IMR-90 (cell line): ENCODE data around the gene CDHR3. TPM values are rescaled to one million over a fixed set of nuclear protein-coding genes. Genes with fewer than 3 reads are reported as not detected.

ENCODE experiments used
- ATAC-seq: fragments of 200-7000 bp; cut with Tn5 transposase; 2 replicates; pipeline ENCODE4 v1.9.1; 2020; ENCODE audit warnings: low read depth, mild to moderate bottlenecking, moderate library complexity
- BruUV-seq: library from RNA; stranded (reverse); fragments of 400-500 nt; replicated peaks from 2 replicates; lab custom pipeline; 2021; lab: Mats Ljungman, UMichigan
- CTCF ChIA-PET: fragments of 300-600 bp; formaldehyde crosslinking; extraction: SDS; loops from one replicate; lab custom pipeline; 2021; ENCODE audit warnings: antibody characterized with exemption; lab: Yijun Ruan, JAX
- POLR2A ChIA-PET: fragments of 300-600 bp; sonication (Branson Sonifier 250); formaldehyde crosslinking; loops from one replicate; lab custom pipeline; 2022; ENCODE audit warnings: antibody characterized with exemption; ENCODE audit not compliant: unreplicated experiment; lab: Charles Lee
- DNase-seq: peaks from one replicate; pipeline ENCODE4 v3.0.0; 2013
- H2AFZ ChIP-seq: replicated peaks from 2 replicates; pipeline ENCODE3; 2013; ENCODE audit warnings: low read length, mild to moderate bottlenecking; ENCODE audit not compliant: poor library complexity
- H2AK5ac ChIP-seq: 2 replicates; pipeline ENCODE4 v1.6.1; 2013; ENCODE audit warnings: low read depth, low read length, inconsistent platforms
- H2AK9ac ChIP-seq: replicated peaks from 2 replicates; pipeline ENCODE3; 2013; ENCODE audit warnings: mild to moderate bottlenecking, low read depth, low read length, moderate library complexity; ENCODE audit not compliant: poor library complexity
- H2BK120ac ChIP-seq: 2 replicates; pipeline ENCODE4 v1.6.1; 2013; ENCODE audit warnings: low read depth, low read length, inconsistent platforms
- H2BK15ac ChIP-seq: 3 replicates; pipeline ENCODE4 v1.6.1; 2013; ENCODE audit warnings: low read depth, low read length, inconsistent platforms
- H2BK20ac ChIP-seq: 2 replicates; pipeline ENCODE4 v1.6.1; 2013; ENCODE audit warnings: low read depth, mild to moderate bottlenecking, inconsistent platforms, low read length, moderate library complexity
- H2BK5ac ChIP-seq: 2 replicates; pipeline ENCODE4 v1.6.1; 2013; ENCODE audit warnings: mild to moderate bottlenecking, low read depth, low read length, inconsistent platforms; ENCODE audit not compliant: poor library complexity, severe bottlenecking
- H3K14ac ChIP-seq: replicated peaks from 2 replicates; pipeline ENCODE4 v1.6.1; 2013; ENCODE audit warnings: low read depth, low read length, inconsistent platforms
- H3K18ac ChIP-seq: 2 replicates; pipeline ENCODE4 v1.6.1; 2013; ENCODE audit warnings: low read depth, low read length, control low read depth
- H3K23ac ChIP-seq: 2 replicates; pipeline ENCODE4 v1.6.1; 2013; ENCODE audit warnings: low read depth, low read length, inconsistent platforms
- H3K27ac ChIP-seq: 2 replicates; pipeline ENCODE4 v1.5.1; 2013; ENCODE audit warnings: mild to moderate bottlenecking, control low read depth, low read length; ENCODE audit not compliant: insufficient read depth
- H3K27me3 ChIP-seq: 2 replicates; pipeline ENCODE4 v1.6.1; 2013; ENCODE audit warnings: low read length; ENCODE audit not compliant: control insufficient read depth, insufficient read depth
- H3K36me3 ChIP-seq: 2 replicates; pipeline ENCODE4 v1.6.1; 2013; ENCODE audit warnings: low read length, mixed read lengths; ENCODE audit not compliant: control insufficient read depth, insufficient read depth
- H3K4ac ChIP-seq: 2 replicates; pipeline ENCODE4 v1.6.1; 2013; ENCODE audit warnings: low read depth, low read length, inconsistent platforms
- H3K4me1 ChIP-seq: 2 replicates; pipeline ENCODE4 v1.6.1; 2013; ENCODE audit warnings: low read length, mixed read lengths; ENCODE audit not compliant: control insufficient read depth, insufficient read depth
- H3K4me2 ChIP-seq: 2 replicates; pipeline ENCODE4 v1.6.1; 2013; ENCODE audit warnings: low read depth, mild to moderate bottlenecking, control low read depth, low read length, moderate library complexity
- H3K4me3 ChIP-seq: 2 replicates; pipeline ENCODE4 v1.5.1; 2013; ENCODE audit warnings: low read depth, mild to moderate bottlenecking, control low read depth, low read length, moderate library complexity; ENCODE audit not compliant: insufficient read depth
- H3K56ac ChIP-seq: 2 replicates; pipeline ENCODE4 v1.6.1; 2013; ENCODE audit warnings: low read length, inconsistent platforms; ENCODE audit not compliant: insufficient read depth; ENCODE audit errors: extremely low read depth
- H3K79me1 ChIP-seq, 2 experiments: 2 replicates each; pipeline ENCODE4 v1.6.1; 2013; ENCODE audit warnings: low read length in 2 of 2, inconsistent platforms in 1 of 2, low read depth in 1 of 2
- H3K9ac ChIP-seq: 2 replicates; pipeline ENCODE4 v1.6.1; 2013; ENCODE audit warnings: low read depth, low read length, control low read depth
- H3K9me1 ChIP-seq: 2 replicates; pipeline ENCODE4 v1.6.1; 2013; ENCODE audit warnings: low read length, inconsistent platforms; ENCODE audit not compliant: insufficient read depth
- H3K9me3 ChIP-seq: 2 replicates; pipeline ENCODE4 v1.6.1; 2013; ENCODE audit warnings: low read length; ENCODE audit not compliant: control insufficient read depth, insufficient read depth
- H4K20me1 ChIP-seq: 2 replicates; pipeline ENCODE4 v1.6.1; 2013; ENCODE audit warnings: low read length, inconsistent platforms; ENCODE audit not compliant: insufficient read depth
- H4K5ac ChIP-seq: 2 replicates; pipeline ENCODE4 v1.6.1; 2013; ENCODE audit warnings: mild to moderate bottlenecking, low read depth, low read length, control low read depth
- H4K8ac ChIP-seq, 2 experiments: 2 replicates each; pipeline ENCODE4 v1.6.1; 2013; ENCODE audit warnings: low read depth in 2 of 2, low read length in 2 of 2, control low read depth in 1 of 2, inconsistent platforms in 1 of 2
- H4K91ac ChIP-seq: 2 replicates; pipeline ENCODE4 v1.6.1; 2013; ENCODE audit warnings: low read depth, low read length, inconsistent platforms; ENCODE audit not compliant: insufficient read depth
- RFX5 ChIP-seq: IDR thresholded peaks from 2 replicates; pipeline ENCODE4 v1.8.0; 2012; ENCODE audit warnings: low read depth, mild to moderate bottlenecking, low read length, moderate library complexity
- USF2 ChIP-seq: fragments of 150-350 bp; IDR thresholded peaks from 2 replicates; pipeline ENCODE4 v1.6.1; 2017; ENCODE audit warnings: mild to moderate bottlenecking, antibody characterized with exemption, low read length, low read depth
- WGBS, 2 experiments: methylation state at CpG; one replicate each; pipeline versions ENCODE4 v1.1.5 to v1.1.7; 2013; ENCODE audit warnings: missing lambda C conversion rate in 2 of 2; ENCODE audit not compliant: insufficient read length in 1 of 2; ENCODE audit errors: extremely low coverage in 2 of 2; 5-methylcytosine and 5-hydroxymethylcytosine counted together
- dilution Hi-C: fragments of 300-500 bp; cut with HindIII; formaldehyde crosslinking; loops from one replicate; pipeline ENCODE4 v1.14.3; 2018; ENCODE audit warnings: low sequenced_read_pairs; ENCODE audit not compliant: unreplicated experiment
- in situ Hi-C: fragments of 300-500 bp; cut with MboI; formaldehyde crosslinking; loops from 3 replicates; pipeline ENCODE4 v1.14.3; 2019; ENCODE audit warnings: low sequenced_read_pairs, inconsistent platforms, mixed read lengths
- intact Hi-C: fragments of 100-400 bp; cut with micrococcal nuclease; formaldehyde crosslinking; loops from 2 replicates; pipeline ENCODE4 v1.10.0; 2022
- polyA plus RNA-seq, 3 experiments: library from polyadenylated mRNA; depleted of rRNA; stranded (reverse); fragments of >200 nt; gene quantifications; 2 replicates each; pipeline ENCODE4 v1.2.3, GENCODE V29; 2012; ENCODE audit warnings: low replicate concordance in 1 of 3
- total RNA-seq: library from RNA; depleted of rRNA; stranded (reverse); fragments of >200 nt; gene quantifications from 2 replicates; pipeline ENCODE4 v1.2.3, GENCODE V29; 2012

The CDHR3 gene
- total and polyA plus RNA-seq, 2 of the 4 experiments (the other 2 are of a cell fraction), result 0.96 to 1.6 TPM

GRCh38 chr7:106045139-106045538, 82.1 kb downstream of the CDHR3 start:
- no peak overlapping the region for H3K23ac ChIP-seq
- H2AK9ac ChIP-seq, result no peak overlapping the region
- H3K79me1 ChIP-seq, result no peaks in the 10 kb centered on the region
- H4K8ac ChIP-seq, result no peak overlapping the region
- POLR2A ChIA-PET, result no interaction called here
- H3K4me1 ChIP-seq, result peaks cover 24% of the 10 kb centered on the region
- no peak overlapping the region for H3K27ac ChIP-seq
- H2BK20ac ChIP-seq, result no peak overlapping the region
- H3K56ac ChIP-seq, result no peak overlapping the region
- H2BK5ac ChIP-seq, result no peak overlapping the region
- H4K5ac ChIP-seq, result no peak overlapping the region
- H3K36me3 ChIP-seq, result no peaks in the 10 kb centered on the region
- dilution Hi-C loops, result no loop called here
- H3K4me3 ChIP-seq, result no peak overlapping the region
- no peaks in the 10 kb centered on the region for H4K20me1 ChIP-seq
- H3K14ac ChIP-seq, result no peak overlapping the region
- H3K4ac ChIP-seq, result no peak overlapping the region
- H3K18ac ChIP-seq, result no peak overlapping the region; the same call in 1 of the 2 replicates
- no peak overlapping the region for H4K91ac ChIP-seq
- DNase-seq (no peak), ATAC-seq (no peak)
- CTCF ChIA-PET, result interaction anchor here (1.0 kb wide), 1 partner anchor 109 kb away, joined by 3 read pairs; no protein-coding TSS in a partner anchor
- intact Hi-C loops, result loop anchor here (10.0 kb wide), 2 partner anchors 460 to 900 kb away; partner anchors contain the start of gene EFCAB10
- WGBS, 2 experiments, result no CpG with 5 or more reads among the region's 2 CpGs
- no peak overlapping the region for H3K4me2 ChIP-seq
- H2BK15ac ChIP-seq, result no peak overlapping the region
- no peak overlapping the region for H2AFZ ChIP-seq
- H3K9ac ChIP-seq, result no peak overlapping the region
- peaks cover 20% of the 10 kb centered on the region for H3K27me3 ChIP-seq
- H2BK120ac ChIP-seq, result no peak overlapping the region
- H2AK5ac ChIP-seq, result no peak overlapping the region
- no TSS peak for BruUV-seq
- no peaks in the 10 kb centered on the region for H3K9me3 ChIP-seq
- in situ Hi-C loops, result no loop called here
- peaks cover 12% of the 10 kb centered on the region for H3K9me1 ChIP-seq
- TF ChIP-seq RFX5, result no peak
- peak; percentile 76 for TF ChIP-seq USF2
